ENCODE results near the gene SPACA7.

DNA sequence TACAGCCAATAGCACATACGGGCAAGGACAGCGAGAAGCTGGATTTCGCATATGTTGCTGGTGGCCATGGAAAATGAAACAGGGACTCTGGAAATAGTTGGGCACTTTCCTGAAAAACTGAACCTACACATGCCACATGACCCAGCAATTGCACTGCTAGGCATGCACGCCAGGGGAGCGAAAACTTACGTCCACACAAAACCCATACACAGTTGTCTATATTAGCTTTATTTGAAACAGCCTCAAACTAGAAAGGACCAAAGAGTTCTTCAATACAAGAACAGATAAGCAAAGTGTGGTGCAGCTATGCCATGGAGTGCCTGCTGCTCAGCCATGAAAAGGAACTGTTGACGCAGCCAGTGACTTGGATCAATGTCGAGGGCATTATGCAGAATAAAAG lies 7.3 kb upstream of the SPACA7 start:
- TF ChIP-seq POLR2AphosphoS5 (IDR thresholded peaks at IDR 0.05; ENCODE audit: low read depth, low read length), result no peak
- TF ChIP-seq, protein P1, sequence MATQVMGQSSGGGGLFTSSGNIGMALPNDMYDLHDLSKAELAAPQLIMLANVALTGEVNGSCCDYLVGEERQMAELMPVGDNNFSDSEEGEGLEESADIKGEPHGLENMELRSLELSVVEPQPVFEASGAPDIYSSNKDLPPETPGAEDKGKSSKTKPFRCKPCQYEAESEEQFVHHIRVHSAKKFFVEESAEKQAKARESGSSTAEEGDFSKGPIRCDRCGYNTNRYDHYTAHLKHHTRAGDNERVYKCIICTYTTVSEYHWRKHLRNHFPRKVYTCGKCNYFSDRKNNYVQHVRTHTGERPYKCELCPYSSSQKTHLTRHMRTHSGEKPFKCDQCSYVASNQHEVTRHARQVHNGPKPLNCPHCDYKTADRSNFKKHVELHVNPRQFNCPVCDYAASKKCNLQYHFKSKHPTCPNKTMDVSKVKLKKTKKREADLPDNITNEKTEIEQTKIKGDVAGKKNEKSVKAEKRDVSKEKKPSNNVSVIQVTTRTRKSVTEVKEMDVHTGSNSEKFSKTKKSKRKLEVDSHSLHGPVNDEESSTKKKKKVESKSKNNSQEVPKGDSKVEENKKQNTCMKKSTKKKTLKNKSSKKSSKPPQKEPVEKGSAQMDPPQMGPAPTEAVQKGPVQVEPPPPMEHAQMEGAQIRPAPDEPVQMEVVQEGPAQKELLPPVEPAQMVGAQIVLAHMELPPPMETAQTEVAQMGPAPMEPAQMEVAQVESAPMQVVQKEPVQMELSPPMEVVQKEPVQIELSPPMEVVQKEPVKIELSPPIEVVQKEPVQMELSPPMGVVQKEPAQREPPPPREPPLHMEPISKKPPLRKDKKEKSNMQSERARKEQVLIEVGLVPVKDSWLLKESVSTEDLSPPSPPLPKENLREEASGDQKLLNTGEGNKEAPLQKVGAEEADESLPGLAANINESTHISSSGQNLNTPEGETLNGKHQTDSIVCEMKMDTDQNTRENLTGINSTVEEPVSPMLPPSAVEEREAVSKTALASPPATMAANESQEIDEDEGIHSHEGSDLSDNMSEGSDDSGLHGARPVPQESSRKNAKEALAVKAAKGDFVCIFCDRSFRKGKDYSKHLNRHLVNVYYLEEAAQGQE (IDR thresholded peaks at IDR 0.05; ENCODE audit: insufficient read depth in 1 of 2, low read depth in 2 of 2, low read length in 2 of 2), result no peak

All from PFSK-1 (cell line).